GM19452 (cell line): ENCODE data around the gene BAK1.
"Not testable (repeated sequence)": the region's sequence is repeated elsewhere in the genome, so short reads cannot be mapped to it uniquely, and the experiment has no call there.

Experiments
- ATAC-seq: cut with Tn5 transposase; IDR thresholded peaks from one replicate; pipeline ENCODE4 v1.9.1; 2021; ENCODE audit not compliant: unreplicated experiment

The BAK1 gene

DNA sequence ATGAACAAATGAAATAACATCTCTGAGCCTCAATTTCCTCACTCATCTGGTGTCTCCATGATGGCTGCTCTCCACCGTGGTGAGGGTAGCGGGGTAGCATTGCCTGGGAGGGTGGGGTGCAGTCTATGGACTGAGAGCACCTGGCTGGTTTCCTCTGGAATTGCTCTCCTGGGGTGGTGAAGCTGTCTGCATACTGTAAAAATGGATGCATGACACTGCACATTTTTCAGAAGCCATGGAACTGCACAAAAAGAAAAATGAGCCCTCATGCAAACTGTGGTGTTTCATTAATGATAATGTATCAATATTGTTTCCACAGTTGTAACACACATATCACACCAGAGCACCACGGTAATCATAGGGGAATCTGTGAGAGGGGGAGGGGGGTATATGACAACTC is 28.9 kb upstream of the BAK1 start:
- no peak for ATAC-seq

DNA sequence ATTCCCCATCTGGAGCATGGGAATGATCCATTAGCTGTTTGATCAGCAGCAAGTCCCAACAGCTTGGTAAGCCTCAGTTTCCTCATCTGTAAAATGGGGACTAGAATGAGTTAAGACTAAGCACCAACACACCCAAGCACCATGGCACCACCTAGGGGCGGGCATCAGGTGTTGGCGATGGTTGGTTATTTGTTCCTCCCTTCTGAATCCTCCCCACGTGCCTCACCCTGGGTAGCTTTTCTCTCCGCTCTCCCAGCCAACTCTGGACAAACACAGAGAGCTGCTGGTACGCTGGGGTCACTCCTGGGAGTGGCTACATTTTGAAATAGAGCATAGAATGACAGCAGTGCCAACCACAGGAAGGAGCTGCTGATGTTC is 27.7 kb upstream of the BAK1 start:
- no peak for ATAC-seq

DNA sequence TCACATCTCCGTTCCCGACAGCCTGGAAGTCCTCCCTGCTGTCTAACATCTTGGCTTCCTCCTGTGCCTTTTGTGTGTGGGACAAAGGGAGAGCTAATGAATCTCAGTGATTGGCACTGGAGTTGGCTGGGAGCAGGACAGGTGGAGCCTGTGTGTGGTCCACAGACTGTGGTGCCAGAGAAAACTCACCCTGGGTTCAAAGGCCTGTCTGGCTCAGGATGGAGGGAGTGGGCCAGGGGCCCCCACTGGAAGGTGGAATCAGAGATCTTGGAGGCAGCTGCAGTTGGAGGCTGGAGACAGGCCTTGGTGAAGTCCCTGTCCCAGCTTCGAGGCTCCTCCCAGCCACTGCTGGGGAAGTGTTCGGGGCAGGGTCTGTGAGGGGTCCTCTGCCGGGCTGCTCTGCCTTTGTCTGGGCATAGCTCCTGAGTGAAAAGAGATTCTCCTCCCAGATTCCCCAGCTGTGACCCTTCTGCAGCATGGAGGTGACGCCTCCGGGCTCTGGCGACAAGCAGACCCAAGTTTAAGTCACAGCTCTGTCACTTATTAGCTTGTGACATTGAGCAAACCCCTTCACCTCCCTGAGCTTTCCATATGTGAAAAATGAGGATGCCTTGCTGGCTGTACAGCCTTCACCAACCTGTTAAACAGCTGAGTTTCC is 27.2 kb upstream of the BAK1 start:
- no peak for ATAC-seq

DNA sequence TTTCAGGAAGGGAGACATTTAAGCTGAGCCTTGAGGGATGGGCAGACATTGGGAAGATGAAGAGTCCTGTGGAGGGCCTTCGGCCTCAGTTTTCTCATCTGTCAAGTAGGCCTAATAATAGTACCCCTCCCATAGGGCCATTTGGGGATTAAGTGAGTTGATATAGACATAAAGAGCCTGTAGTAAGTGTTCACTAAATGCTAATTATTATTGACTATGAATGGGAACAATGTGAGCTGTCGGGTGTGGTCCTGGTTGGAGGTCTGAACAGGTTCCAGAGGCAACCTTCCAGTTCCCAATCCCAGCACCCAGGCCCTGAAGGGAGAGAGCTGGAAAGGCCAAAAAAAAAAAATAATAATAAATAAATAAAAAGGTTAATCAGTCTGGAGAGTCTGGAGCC is 26.6 kb upstream of the BAK1 start:
- ATAC-seq: no peak

DNA sequence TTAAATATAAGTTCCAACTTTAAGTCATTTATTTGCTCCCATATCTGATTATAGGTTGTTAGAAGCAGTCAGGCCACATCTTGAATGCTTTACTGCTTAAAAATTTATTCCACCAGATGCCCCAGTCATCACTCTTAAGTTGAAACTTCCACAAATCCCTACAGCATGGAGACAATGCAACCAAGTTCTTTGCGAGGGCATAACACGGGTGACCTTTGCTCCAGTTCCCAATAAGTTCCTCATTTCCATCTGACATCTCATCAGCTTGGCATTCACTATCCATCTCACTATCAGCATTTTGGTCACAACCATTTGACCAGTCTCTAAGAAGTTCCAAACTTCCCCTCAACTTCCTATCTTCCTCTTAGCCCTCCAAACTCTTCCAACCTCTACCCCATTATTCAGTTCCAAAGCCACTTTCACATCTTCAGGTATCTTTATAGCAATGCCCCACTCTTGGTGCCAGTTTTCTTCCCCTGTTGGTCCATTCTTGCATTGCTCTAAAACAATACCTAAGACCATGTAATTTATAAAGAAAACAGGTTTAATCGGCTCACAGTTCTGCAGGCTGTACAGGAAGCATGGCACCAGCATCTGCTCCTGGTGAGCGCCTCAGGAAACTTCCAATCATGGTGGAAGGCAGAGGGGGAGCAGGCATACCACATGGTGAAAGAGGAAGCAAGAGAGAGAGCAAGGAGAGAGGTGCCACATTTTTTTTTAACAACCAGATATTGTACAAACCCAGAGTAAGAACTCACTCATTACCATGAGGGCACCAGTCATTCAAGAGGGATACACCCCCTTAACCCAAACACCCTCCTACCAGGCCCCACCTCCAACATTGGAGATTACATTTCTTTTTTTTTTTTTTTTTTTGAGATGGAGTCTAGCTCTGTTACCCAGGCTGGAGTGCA is 25.1 kb upstream of the BAK1 start:
- ATAC-seq: no peak

DNA sequence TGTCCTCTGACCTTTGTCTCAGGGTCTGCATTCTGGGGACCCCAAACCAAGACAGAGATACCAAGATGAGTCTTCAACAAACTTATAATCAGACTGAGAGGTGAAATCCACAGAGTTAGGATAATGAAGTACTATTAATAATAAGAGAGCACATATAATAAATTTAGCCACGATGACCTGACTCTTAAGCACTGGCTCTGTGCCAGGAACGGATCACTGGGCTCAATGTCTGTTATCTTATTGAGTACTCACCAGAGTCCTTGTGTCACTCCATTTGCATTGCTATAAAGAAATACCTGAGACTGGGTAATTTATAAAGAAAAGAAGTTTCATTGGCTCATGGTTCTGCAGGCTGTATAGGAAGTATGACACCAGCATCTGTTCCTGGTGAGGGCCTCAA is 22.1 kb upstream of the BAK1 start:
- no peak for ATAC-seq

GRCh38 chr6:33600761-33601160 is 20.7 kb upstream of the BAK1 start:
- ATAC-seq: no peak

- ATAC-seq: no peak
Measured at GRCh38 chr6:33599413-33599938, 19.4 kb upstream of the BAK1 start.

DNA sequence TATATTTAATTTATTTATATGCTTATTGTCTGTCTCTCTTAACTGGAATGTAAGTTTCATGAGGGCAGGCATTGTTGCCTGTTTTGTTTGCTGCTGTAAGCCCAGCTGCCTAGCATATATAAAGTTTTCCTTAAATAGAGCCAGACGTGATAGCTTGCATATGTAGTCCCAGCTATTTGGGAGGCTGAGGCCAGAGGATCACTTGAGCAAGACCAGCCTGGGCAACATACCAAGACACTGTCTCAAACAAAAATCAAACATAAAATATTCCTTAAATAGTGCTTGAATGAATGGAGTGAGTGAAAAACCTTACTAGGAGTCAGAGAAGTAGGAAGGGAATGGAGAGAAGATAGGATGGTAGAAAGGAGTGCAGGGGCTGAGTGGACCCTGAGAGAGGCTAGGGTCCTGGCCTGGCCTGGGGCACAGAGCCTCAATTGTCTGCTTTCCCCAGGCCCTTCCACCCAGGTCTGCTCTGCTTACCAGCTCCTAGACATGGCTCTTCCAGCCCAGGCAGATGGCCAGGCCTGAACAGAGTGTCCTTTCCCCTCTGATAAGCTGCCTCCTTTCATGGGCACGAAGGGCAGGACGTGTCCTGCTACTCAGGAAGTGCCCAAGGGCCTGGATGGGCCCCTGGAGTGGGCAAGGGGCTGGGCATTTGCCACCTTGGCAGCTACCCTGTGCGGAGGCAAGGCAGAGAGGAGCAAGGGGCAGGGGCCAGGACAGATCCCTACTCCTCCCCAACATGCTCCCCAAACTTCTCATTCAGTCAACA is 17.7 kb upstream of the BAK1 start:
- no peak for ATAC-seq

GRCh38 chr6:33596894-33597293 is 16.8 kb upstream of the BAK1 start:
- not testable (repeated sequence) for ATAC-seq

DNA sequence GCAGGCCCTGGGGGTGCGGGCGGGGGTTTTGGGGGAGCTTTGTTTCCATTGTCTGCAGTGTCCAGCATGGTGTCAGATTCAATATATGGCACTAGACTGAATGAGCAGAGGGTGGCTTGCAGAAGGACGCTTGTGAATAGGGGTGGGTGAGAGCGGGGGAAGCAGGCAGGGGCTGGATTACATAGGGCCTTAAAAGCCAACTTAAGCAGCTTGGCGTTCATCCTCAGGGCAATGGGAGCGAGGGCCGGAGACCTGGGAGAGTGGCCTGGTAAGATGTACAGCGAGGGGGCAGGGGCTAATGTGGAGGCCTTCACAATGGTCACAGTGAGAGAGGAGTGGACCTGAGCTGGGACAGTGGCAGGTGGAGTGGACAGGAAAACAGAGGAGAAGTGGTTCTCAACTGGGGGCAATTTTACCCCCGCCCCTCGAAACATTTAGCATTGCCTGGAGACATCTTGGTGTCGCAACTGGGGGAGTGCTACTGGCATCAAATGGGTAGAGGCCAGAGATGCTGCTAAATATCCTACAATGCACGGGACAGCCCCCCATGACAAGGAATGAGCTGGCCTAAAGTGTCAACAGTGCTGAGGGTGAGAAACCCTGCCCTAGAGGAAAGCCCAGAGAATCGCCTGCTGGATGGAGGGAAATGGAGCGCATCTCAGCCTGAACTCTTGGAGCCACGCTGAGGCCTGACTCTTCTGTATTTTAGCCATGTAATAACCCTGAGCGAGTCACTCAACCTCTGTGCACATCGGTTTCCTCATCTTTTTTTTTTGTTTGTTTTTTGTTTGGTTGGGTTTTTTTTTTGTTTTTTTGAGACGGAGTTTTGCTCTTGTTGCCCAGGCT is 15.1 kb upstream of the BAK1 start:
- no peak for ATAC-seq

DNA sequence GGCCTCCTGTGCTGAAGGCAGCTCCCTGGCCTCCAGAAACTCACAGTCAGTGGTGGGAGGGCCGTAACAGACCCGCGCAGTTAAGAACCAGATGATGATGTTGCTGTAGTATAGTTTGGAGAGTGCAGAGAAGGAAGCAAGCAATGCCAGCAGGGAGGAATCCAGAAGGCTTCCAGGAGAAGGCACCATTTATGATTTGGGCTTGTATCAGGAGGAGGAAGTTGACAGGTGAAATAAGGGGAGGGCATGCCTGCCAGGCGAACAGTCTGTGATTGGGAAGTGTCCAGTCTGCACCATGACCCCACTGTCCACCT is 13.3 kb upstream of the BAK1 start:
- no peak for ATAC-seq

GRCh38 chr6:33592595-33593413 is 12.7 kb upstream of the BAK1 start:
- ATAC-seq: peak; percentile 47

GRCh38 chr6:33592280-33592594 is 12.2 kb upstream of the BAK1 start:
- no peak for ATAC-seq

DNA sequence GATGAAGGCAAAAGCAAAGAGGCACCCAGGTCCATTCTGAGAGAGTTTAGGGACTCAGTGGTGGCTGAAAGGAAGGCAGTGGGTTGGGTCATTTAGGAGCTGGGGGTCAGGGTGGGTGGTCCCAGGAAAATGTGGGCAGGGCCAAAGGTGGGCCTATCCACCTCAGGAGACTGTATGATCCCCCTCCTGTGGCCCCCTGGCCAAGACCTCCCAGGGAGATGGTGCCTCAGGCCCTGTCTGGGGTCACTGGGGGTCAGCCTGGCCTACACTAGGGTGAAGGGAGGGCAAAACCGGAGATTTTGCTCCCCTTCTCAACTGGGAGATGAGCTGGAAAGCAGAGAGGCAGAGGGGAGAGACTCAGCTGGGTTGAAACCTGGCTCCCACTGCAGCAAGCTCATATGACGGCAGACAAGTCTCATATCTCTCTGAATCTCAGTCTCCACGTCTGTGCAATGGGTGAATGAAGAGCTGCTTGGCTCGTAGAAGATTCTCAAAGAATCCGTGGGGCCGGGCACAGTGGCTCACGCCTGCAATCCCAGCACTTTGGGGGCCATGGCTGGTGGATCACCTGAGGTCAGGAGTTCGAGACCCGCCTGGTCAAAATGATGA is 11.5 kb upstream of the BAK1 start:
- no peak for ATAC-seq

DNA sequence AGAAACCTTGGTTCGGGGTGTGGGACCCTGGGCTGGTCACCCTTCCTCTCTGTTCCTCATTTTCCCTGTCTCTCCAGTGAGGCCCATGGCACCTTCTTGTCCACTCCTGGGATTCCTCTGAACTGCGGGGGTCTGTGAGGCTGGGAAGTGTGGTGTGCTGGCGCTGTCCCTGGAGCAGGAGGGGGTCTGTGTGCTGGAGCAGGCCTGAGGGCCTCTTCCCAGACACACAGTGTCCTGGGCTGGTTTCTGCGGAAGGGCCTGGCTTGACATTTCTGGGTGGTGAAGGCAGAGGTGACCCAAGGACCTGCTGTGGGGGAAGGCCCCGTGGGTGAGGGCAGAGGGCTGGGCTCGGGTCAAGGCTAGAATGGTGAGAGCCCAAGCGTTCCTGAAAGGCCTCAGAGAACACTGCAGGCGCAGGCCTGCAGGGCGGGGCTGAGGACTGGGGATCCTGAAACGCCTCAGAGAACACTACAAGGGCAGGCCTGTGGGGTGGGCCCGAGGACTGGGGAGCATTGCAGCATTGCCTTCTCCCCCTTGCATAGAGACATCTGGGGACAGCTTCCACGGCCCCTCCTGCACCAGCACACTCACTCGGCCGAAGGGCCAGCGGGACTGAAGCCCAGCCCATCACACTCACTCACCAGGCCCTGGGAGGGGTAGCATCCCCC is 10.6 kb upstream of the BAK1 start:
- ATAC-seq: no peak

DNA sequence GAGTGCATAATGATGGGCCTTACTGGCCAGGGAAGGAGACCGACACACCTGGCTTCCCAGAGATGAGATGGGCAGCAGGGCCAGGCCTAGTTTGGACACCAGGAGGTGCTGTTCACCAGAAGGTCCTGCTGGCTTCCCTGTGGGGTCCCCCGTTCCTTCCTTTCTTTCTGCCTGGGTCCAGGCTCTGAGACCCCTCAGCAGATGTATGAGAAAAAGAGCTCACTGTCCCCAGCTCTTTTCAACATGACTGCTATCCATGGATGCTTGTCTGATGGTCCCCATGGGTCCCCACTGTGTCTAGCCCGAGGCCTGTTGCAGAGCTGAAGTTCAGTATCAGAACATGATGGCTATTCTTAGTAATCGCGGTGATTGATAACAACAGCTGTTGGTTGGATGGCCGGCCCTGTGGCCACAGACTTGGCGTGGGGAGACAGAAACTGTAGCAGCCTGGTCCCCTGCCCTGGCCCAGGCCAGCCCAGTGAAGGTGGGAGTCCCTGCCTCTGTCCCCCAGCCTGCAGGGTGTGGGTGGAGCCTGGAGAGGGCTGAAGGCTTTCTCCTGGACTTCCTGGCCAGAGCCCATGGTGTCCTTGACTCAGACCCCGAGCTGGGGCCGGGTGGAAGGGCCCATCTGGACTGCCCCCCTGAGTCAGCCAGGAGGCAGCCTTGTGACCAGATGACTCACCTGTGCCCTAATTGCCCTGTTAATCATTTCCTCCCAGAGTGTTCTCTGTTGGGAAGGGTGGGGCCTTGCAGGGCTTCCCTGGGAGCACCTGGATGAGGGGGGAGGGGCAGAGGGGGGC is 9.9 kb upstream of the BAK1 start:
- ATAC-seq: peak; percentile 36

DNA sequence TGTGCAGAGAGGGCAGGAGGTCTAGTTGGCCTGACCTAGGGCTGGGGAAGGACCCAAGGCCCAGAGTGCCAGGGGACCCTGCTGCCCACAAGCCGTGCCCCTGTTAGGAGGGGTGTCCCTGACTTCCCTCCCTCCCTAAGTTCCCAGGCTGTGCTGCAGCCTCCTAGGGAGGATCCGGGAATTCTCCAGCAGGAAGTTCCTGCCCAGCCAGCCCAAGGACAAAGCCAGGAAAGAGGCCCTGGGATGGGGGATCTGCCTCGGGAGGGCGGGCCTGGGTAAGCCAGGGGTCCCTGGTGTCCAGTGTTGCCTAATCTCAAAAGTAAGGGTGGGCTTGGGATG is 9.3 kb upstream of the BAK1 start:
- ATAC-seq: no peak
